Smooth muscle cell of the coronary artery (primary cell): ENCODE measurements around the gene CACNB2. TPM values are rescaled to one million over a fixed set of nuclear protein-coding genes. Genes with fewer than 3 reads are reported as not detected.

Experiments
- total RNA-seq: library from RNA; depleted of rRNA; stranded (reverse); fragments of >200 nt; gene quantifications from 2 replicates; pipeline ENCODE4 v1.2.3, GENCODE V29; 2014; ENCODE audit warnings: low replicate concordance

The CACNB2 gene
- 0.08 and 2.7 TPM in 2 replicates for total RNA-seq

DNA sequence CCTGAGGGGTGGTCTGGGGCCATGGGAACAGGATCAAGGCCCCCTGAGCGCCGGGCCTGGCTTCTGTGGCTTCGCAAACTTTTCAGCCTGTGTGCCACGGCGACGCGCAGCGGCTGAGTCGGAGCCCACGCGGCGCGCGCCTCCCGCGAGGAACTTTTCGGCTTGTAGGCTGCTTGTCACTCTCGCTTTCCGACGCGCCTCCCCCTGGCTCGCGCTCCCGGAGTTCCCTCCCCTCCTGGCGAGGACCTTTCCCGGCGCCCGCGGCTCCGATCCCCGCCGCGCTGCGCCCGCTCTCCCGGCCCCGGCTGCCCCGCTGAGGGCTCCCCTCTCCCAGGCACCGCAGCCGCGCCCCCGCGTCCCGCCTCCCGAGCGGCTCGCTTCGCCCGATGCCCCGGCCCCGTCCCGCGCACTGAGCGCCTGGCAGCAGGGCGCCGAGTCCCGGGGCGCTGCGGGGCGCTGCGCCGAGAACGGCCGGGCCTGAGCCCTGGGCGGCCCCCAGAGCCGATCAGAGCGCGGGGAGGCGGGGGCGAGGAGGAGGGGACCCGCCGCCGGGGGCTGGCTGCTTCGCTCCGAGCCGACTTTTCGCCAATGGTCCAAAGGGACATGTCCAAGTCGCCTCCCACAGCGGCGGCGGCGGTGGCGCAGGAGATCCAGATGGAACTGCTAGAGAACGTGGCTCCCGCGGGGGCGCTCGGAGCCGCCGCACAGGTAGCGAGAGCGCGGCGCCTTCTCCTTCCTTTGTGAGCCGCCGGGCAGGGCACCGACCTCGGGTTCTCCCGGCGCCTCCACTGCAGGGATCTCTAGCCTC, at the start of gene CACNB2:
Gene CACNB2 (plus strand): TSS at position 276 of the 808 bp plus-strand sequence.

Other genes with a start within 250 kb of the CACNB2 start
- gene SLC39A12, start 188.5 kb upstream of the CACNB2 start, total RNA-seq: not detected in 2 replicates